HFFc6 (cell line): ENCODE results near the gene IL15RA. TPM values are rescaled to one million over a fixed set of nuclear protein-coding genes. Genes with fewer than 3 reads are reported as not detected.

Experiments
- DNase-seq: peaks from one replicate; pipeline ENCODE4 v3.0.0-alpha.2; 2018
- H3K27ac Mint-ChIP-seq: 2 replicates; pipeline ENCODE4 v1.8.0; 2020; ENCODE audit warnings: mild to moderate bottlenecking, mixed read lengths
- H3K27me3 Mint-ChIP-seq: 2 replicates; pipeline ENCODE4 v1.8.0; 2021; ENCODE audit warnings: mild to moderate bottlenecking, moderate library complexity, mixed read lengths; ENCODE audit not compliant: insufficient read depth
- H3K36me3 Mint-ChIP-seq: 2 replicates; pipeline ENCODE4 v1.8.0; 2021; ENCODE audit warnings: low read depth, mixed read lengths
- H3K4me1 Mint-ChIP-seq: 2 replicates; pipeline ENCODE4 v1.8.0; 2020; ENCODE audit warnings: low read depth, mixed read lengths
- H3K4me3 Mint-ChIP-seq: 2 replicates; pipeline ENCODE4 v1.8.0; 2020; ENCODE audit warnings: mild to moderate bottlenecking, moderate library complexity, mixed read lengths
- H3K9me3 Mint-ChIP-seq: 2 replicates; pipeline ENCODE4 v1.8.0; 2020; ENCODE audit warnings: mild to moderate bottlenecking, mixed read lengths
- total RNA-seq, 6 experiments: library from RNA; stranded (reverse); fragmentation: NEBNext Ultra II Directional; extraction: Animal tissue kit (Norgen Biotek cat#: 25700); gene quantifications; 2 replicates in 1 of 6; 3 replicates in 5 of 6; pipeline ENCODE4 v1.2.3, GENCODE V29; 2021
- TF ChIP-seq, protein P1 (sequence below): fragments of 200-600 bp; sonication (generic); IDR thresholded peaks from 2 replicates; pipeline ENCODE4 v1.5.0; 2021; ENCODE audit warnings: antibody characterized with exemption, mild to moderate bottlenecking

The IL15RA gene
- total RNA-seq, 6 experiments from 2014 or later = 1.5 to 3.2 (median 1.9) TPM

DNA sequence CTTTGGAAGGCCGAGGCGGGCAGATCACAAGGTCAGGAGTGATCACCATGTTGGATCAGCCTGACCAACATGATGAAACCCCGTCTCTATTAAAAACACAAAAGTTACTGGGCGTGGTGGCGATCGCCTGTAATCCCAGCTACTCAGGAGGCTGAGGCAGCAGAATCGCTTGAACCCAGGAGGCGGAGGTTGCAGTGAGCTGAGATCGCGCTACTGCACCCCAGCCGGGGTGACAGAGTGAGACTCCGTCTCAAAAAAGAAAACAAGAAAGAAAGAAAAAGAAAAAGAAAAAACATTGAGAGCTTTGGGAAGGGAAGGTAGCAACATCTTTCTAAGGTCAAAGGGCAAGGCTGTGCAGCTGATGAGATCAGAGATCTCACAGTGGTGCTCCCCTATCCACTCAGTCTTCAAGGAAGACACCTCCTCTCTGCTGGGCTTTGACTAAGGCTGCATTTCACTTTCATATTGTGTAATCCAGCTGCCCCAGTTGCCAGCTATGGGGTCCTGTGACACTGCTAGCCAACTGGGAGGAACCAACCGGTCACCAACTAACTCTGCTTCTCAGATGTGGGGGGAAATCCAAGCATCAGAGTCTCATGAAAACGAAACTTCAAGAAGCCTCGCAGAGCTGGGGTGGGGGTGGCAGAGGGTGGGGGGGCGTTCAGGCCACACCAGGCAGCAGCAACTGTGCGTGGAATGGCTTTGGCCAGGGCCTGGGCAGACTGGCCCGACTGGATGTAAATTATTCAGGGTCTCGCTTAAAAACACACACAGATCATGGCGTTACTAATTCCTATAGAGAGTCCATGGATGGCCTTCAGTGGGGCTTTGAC lies 1.5 kb downstream of the IL15RA start:
- no peaks in the 10 kb centered on the region for H3K36me3 Mint-ChIP-seq
- H3K9me3 Mint-ChIP-seq = no peaks in the 10 kb centered on the region
- DNase-seq = no peak
- H3K27ac Mint-ChIP-seq = peak overlapping the region; percentile 43
- peaks cover 9% of the 10 kb centered on the region; the same call in 1 of the 2 replicates for H3K27me3 Mint-ChIP-seq
- H3K4me3 Mint-ChIP-seq = peak overlapping the region; percentile 88
- TF ChIP-seq, protein P1, sequence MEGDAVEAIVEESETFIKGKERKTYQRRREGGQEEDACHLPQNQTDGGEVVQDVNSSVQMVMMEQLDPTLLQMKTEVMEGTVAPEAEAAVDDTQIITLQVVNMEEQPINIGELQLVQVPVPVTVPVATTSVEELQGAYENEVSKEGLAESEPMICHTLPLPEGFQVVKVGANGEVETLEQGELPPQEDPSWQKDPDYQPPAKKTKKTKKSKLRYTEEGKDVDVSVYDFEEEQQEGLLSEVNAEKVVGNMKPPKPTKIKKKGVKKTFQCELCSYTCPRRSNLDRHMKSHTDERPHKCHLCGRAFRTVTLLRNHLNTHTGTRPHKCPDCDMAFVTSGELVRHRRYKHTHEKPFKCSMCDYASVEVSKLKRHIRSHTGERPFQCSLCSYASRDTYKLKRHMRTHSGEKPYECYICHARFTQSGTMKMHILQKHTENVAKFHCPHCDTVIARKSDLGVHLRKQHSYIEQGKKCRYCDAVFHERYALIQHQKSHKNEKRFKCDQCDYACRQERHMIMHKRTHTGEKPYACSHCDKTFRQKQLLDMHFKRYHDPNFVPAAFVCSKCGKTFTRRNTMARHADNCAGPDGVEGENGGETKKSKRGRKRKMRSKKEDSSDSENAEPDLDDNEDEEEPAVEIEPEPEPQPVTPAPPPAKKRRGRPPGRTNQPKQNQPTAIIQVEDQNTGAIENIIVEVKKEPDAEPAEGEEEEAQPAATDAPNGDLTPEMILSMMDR = no peak
- peaks cover 9% of the 10 kb centered on the region for H3K4me1 Mint-ChIP-seq

DNA sequence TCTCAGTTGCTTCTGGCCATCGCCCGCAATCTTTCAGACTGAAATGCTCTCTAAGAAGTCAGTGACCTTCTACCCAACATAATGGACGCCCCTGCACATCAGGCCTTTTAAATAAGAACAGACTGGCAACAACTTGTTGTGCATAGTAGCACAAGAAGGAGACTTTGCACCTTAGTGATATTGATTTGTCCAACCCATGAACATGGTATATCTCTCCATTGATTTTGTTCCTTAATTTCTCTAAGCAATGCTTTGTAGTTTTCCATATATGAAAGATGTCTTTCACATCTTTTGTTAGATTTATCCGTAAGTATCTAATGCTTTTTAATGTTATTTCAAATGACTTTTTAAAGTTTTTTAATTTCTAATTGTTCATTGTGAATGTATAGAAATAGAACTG lies 4.3 kb downstream of the IL15RA start:
- peaks cover 4% of the 10 kb centered on the region; the same call in 1 of the 2 replicates for H3K27me3 Mint-ChIP-seq
- TF ChIP-seq, protein P1 = no peak
- no peaks in the 10 kb centered on the region for H3K9me3 Mint-ChIP-seq
- H3K27ac Mint-ChIP-seq = no peak overlapping the region
- H3K4me3 Mint-ChIP-seq = no peak overlapping the region
- H3K36me3 Mint-ChIP-seq = no peaks in the 10 kb centered on the region
- DNase-seq = no peak
- H3K4me1 Mint-ChIP-seq = peaks cover 13% of the 10 kb centered on the region

DNA sequence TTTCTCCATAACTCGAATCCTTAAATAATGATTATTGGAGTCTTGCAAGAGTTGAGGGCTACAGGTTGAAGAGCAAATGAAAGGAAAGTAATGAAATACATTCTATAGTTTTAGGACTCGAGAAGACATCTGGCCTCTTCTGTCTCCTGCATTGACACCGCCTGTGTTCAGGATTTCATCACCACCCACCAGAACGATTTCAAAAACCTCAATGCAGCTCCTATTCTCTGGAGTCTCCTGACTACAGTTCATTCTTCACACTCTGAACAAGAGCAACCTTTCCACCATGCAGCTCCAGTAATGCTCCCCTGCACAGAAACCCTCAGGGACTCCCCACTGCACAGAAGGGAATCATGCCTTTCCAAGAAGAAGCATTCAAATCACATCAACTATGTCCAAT lies 5.5 kb downstream of the IL15RA start:
- H3K27me3 Mint-ChIP-seq = peaks cover 4% of the 10 kb centered on the region; the same call in 1 of the 2 replicates
- DNase-seq = no peak
- peaks cover 17% of the 10 kb centered on the region for H3K4me1 Mint-ChIP-seq
- H3K9me3 Mint-ChIP-seq = no peaks in the 10 kb centered on the region
- no peak overlapping the region for H3K27ac Mint-ChIP-seq
- no peak overlapping the region for H3K4me3 Mint-ChIP-seq
- H3K36me3 Mint-ChIP-seq = no peaks in the 10 kb centered on the region
- TF ChIP-seq, protein P1 = no peak

DNA sequence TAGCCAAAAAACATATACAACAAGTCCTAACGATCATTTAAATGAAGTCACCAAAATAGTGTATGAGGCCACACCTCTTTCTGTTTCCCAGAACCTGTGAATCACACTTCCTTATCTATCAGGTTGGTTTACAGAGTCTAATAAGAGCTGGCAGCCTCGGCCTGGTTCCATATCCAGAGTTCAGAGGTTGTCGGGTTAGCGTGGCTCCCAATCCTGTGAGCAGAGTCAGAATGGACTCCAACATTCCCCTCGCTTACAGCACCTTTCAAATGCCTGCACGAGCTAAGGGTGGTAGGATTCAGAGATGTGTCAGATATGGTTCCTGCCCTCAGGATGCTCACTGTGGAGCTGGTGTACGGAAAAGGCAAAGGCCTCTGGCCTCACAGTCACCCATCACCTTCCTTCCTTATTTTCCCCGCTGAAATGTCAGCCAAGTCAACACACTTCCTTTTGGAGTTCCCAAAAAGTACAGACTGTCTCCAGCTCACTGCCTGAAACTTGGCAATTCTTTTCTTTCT lies 6.0 kb downstream of the IL15RA start:
- no peaks in the 10 kb centered on the region for H3K36me3 Mint-ChIP-seq
- DNase-seq = no peak
- no peaks in the 10 kb centered on the region for H3K9me3 Mint-ChIP-seq
- TF ChIP-seq, protein P1 = no peak
- H3K27me3 Mint-ChIP-seq = peaks cover 2% of the 10 kb centered on the region; the same call in 1 of the 2 replicates
- no peak overlapping the region for H3K4me3 Mint-ChIP-seq
- H3K27ac Mint-ChIP-seq = no peak overlapping the region
- peaks cover 12% of the 10 kb centered on the region for H3K4me1 Mint-ChIP-seq

DNA sequence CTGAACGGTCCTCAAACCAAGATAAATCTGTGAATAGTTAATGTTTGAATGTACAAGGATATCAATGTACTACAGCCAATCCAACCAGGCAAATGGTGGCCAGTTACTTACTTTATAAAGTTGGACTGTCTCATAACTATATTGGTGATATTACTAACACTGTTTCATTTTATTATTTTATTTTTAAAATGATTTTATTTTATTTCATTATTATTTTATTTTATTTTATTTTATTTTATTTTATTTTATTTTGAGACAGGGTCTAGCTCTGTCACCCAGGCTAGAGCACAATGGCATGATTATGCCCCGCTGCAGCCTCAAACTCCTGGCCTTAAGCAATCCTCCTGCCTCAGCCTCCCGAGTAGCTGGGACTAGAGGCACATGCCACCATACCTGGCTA lies 6.8 kb downstream of the IL15RA start:
- H3K9me3 Mint-ChIP-seq = no peaks in the 10 kb centered on the region
- no peak overlapping the region for H3K4me3 Mint-ChIP-seq
- TF ChIP-seq, protein P1 = no peak

More for the DNA sequence above, 6.8 kb downstream of the IL15RA start:
- H3K4me1 Mint-ChIP-seq = 0 out of 2 replicates have a peak, but pooled peaks cover 7% of the 10 kb centered on the region
- DNase-seq = no peak
- peaks cover 5% of the 10 kb centered on the region; the same call in 1 of the 2 replicates for H3K27me3 Mint-ChIP-seq
- no peak overlapping the region for H3K27ac Mint-ChIP-seq
- no peaks in the 10 kb centered on the region for H3K36me3 Mint-ChIP-seq
